K562 (cell line): ENCODE results near the gene LMLN. TPM values are rescaled to one million over a fixed set of nuclear protein-coding genes. Genes with fewer than 3 reads are reported as not detected.

ENCODE experiments used
- POLR3G ChIP-seq: IDR thresholded peaks from 2 replicates; pipeline ENCODE4 v1.6.1; 2011; ENCODE audit not compliant: insufficient read length, insufficient replicate concordance; ENCODE audit errors: extremely low read depth
- RBM17 ChIP-seq: fragments of 200-400 bp; formaldehyde crosslinking; IDR thresholded peaks from 2 replicates; pipeline ENCODE4 v1.6.1; 2017; ENCODE audit warnings: low read depth, mild to moderate bottlenecking, low read length, borderline replicate concordance
- RBM25 ChIP-seq: fragments of 200-400 bp; formaldehyde crosslinking; IDR thresholded peaks from 2 replicates; pipeline ENCODE4 v1.6.1; 2018; ENCODE audit warnings: low read length, low read depth, moderate library complexity; ENCODE audit not compliant: severe bottlenecking
- ZNF239 ChIP-seq: fragments of 250-450 bp; sonication (Bioruptor Pico); IDR thresholded peaks from 2 replicates; pipeline ENCODE4 v1.4.0; 2020; ENCODE audit warnings: mild to moderate bottlenecking
- polyA plus RNA-seq, 8 experiments: library from polyadenylated mRNA; depleted of rRNA in 4 of 8; stranded (reverse) in 5 of 8; unstranded in 3 of 8; fragments of >200 nt; fragmentation: Nextera tagmentation in 2 of 8; fragmentation: Illumina TruSeq in 1 of 8; extraction: Ambion mirVana in 2 of 8; extraction: Trizol in 1 of 8; gene quantifications; 2 replicates each; pipeline versions ENCODE4 v1.2.1 to v1.2.3, GENCODE V29; 2011 to 2014; ENCODE audit warnings: inconsistent platforms in 1 of 8, missing spikeins in 1 of 8
- total RNA-seq, 7 experiments: library from RNA; depleted of rRNA in 6 of 7; stranded (reverse); fragments of >200 nt in 6 of 7; fragmentation: Illumina TruSeq in 2 of 7; extraction: Trizol in 2 of 7; gene quantifications; 2 replicates each; pipeline versions ENCODE4 v1.2.1 to v1.2.3, GENCODE V29; 2011 to 2021; ENCODE audit warnings: low replicate concordance in 1 of 7
- TF ChIP-seq, protein P1 (sequence below): fragments of 200-600 bp; sonication (generic); IDR thresholded peaks from one replicate; pipeline ENCODE4 v1.6.1; 2012; ENCODE audit warnings: mild to moderate bottlenecking, low read depth, low read length, inconsistent platforms
- TF ChIP-seq, protein P2 (sequence below): fragments of 250-450 bp; sonication (Bioruptor Pico); IDR thresholded peaks from 2 replicates; pipeline ENCODE4 v1.9.0; 2021; ENCODE audit warnings: mild to moderate bottlenecking, inconsistent platforms
- TF ChIP-seq, protein P3 (sequence below): fragments of 450-650 bp; IDR thresholded peaks from 2 replicates; pipeline ENCODE4 v1.6.1; 2017; ENCODE audit warnings: antibody characterized with exemption, mild to moderate bottlenecking
- TF ChIP-seq, protein P4 (sequence below): fragments of 450-650 bp; conservative IDR thresholded peaks from 2 replicates; pipeline ENCODE4 v1.6.1; 2016; ENCODE audit warnings: missing genetic modification characterization, low read depth, mild to moderate bottlenecking, control low read depth, missing compliant biosample characterization

The LMLN gene
- total and polyA plus RNA-seq, 9 of the 15 experiments (the other 6 are each of a cell fraction or from before 2014, with no cell fraction given) = 2.2 to 15.9 (median 6.9) TPM

DNA sequence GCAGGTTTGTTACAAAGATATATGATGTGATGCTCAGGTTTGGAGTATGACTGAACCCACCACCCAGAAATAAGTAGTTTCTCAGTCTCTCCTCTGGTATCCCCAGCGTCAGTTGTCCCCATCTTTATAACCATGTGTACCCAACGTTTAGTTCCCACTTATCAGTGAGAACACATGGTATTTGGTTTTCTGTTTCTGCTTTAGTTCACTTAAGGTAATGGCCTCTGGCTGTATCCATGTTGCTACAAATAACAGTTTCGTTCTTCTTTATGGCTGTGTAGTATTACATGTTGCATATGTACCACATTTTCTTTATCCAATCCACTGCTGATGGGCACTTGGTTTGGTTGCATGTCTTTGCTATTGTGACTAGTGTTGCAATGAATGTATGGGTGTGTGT, 132.3 kb downstream of the LMLN start (continued):
- TF ChIP-seq, protein P1, sequence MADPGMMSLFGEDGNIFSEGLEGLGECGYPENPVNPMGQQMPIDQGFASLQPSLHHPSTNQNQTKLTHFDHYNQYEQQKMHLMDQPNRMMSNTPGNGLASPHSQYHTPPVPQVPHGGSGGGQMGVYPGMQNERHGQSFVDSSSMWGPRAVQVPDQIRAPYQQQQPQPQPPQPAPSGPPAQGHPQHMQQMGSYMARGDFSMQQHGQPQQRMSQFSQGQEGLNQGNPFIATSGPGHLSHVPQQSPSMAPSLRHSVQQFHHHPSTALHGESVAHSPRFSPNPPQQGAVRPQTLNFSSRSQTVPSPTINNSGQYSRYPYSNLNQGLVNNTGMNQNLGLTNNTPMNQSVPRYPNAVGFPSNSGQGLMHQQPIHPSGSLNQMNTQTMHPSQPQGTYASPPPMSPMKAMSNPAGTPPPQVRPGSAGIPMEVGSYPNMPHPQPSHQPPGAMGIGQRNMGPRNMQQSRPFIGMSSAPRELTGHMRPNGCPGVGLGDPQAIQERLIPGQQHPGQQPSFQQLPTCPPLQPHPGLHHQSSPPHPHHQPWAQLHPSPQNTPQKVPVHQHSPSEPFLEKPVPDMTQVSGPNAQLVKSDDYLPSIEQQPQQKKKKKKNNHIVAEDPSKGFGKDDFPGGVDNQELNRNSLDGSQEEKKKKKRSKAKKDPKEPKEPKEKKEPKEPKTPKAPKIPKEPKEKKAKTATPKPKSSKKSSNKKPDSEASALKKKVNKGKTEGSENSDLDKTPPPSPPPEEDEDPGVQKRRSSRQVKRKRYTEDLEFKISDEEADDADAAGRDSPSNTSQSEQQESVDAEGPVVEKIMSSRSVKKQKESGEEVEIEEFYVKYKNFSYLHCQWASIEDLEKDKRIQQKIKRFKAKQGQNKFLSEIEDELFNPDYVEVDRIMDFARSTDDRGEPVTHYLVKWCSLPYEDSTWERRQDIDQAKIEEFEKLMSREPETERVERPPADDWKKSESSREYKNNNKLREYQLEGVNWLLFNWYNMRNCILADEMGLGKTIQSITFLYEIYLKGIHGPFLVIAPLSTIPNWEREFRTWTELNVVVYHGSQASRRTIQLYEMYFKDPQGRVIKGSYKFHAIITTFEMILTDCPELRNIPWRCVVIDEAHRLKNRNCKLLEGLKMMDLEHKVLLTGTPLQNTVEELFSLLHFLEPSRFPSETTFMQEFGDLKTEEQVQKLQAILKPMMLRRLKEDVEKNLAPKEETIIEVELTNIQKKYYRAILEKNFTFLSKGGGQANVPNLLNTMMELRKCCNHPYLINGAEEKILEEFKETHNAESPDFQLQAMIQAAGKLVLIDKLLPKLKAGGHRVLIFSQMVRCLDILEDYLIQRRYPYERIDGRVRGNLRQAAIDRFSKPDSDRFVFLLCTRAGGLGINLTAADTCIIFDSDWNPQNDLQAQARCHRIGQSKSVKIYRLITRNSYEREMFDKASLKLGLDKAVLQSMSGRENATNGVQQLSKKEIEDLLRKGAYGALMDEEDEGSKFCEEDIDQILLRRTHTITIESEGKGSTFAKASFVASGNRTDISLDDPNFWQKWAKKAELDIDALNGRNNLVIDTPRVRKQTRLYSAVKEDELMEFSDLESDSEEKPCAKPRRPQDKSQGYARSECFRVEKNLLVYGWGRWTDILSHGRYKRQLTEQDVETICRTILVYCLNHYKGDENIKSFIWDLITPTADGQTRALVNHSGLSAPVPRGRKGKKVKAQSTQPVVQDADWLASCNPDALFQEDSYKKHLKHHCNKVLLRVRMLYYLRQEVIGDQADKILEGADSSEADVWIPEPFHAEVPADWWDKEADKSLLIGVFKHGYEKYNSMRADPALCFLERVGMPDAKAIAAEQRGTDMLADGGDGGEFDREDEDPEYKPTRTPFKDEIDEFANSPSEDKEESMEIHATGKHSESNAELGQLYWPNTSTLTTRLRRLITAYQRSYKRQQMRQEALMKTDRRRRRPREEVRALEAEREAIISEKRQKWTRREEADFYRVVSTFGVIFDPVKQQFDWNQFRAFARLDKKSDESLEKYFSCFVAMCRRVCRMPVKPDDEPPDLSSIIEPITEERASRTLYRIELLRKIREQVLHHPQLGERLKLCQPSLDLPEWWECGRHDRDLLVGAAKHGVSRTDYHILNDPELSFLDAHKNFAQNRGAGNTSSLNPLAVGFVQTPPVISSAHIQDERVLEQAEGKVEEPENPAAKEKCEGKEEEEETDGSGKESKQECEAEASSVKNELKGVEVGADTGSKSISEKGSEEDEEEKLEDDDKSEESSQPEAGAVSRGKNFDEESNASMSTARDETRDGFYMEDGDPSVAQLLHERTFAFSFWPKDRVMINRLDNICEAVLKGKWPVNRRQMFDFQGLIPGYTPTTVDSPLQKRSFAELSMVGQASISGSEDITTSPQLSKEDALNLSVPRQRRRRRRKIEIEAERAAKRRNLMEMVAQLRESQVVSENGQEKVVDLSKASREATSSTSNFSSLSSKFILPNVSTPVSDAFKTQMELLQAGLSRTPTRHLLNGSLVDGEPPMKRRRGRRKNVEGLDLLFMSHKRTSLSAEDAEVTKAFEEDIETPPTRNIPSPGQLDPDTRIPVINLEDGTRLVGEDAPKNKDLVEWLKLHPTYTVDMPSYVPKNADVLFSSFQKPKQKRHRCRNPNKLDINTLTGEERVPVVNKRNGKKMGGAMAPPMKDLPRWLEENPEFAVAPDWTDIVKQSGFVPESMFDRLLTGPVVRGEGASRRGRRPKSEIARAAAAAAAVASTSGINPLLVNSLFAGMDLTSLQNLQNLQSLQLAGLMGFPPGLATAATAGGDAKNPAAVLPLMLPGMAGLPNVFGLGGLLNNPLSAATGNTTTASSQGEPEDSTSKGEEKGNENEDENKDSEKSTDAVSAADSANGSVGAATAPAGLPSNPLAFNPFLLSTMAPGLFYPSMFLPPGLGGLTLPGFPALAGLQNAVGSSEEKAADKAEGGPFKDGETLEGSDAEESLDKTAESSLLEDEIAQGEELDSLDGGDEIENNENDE = no peak
- TF ChIP-seq, protein P2, sequence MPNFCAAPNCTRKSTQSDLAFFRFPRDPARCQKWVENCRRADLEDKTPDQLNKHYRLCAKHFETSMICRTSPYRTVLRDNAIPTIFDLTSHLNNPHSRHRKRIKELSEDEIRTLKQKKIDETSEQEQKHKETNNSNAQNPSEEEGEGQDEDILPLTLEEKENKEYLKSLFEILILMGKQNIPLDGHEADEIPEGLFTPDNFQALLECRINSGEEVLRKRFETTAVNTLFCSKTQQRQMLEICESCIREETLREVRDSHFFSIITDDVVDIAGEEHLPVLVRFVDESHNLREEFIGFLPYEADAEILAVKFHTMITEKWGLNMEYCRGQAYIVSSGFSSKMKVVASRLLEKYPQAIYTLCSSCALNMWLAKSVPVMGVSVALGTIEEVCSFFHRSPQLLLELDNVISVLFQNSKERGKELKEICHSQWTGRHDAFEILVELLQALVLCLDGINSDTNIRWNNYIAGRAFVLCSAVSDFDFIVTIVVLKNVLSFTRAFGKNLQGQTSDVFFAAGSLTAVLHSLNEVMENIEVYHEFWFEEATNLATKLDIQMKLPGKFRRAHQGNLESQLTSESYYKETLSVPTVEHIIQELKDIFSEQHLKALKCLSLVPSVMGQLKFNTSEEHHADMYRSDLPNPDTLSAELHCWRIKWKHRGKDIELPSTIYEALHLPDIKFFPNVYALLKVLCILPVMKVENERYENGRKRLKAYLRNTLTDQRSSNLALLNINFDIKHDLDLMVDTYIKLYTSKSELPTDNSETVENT (CRISPR knock-in tag) = no peak
- TF ChIP-seq RBM17 (no peak), RBM25 (no peak), ZNF239 (no peak), POLR3G (no peak)
- TF ChIP-seq, protein P3, sequence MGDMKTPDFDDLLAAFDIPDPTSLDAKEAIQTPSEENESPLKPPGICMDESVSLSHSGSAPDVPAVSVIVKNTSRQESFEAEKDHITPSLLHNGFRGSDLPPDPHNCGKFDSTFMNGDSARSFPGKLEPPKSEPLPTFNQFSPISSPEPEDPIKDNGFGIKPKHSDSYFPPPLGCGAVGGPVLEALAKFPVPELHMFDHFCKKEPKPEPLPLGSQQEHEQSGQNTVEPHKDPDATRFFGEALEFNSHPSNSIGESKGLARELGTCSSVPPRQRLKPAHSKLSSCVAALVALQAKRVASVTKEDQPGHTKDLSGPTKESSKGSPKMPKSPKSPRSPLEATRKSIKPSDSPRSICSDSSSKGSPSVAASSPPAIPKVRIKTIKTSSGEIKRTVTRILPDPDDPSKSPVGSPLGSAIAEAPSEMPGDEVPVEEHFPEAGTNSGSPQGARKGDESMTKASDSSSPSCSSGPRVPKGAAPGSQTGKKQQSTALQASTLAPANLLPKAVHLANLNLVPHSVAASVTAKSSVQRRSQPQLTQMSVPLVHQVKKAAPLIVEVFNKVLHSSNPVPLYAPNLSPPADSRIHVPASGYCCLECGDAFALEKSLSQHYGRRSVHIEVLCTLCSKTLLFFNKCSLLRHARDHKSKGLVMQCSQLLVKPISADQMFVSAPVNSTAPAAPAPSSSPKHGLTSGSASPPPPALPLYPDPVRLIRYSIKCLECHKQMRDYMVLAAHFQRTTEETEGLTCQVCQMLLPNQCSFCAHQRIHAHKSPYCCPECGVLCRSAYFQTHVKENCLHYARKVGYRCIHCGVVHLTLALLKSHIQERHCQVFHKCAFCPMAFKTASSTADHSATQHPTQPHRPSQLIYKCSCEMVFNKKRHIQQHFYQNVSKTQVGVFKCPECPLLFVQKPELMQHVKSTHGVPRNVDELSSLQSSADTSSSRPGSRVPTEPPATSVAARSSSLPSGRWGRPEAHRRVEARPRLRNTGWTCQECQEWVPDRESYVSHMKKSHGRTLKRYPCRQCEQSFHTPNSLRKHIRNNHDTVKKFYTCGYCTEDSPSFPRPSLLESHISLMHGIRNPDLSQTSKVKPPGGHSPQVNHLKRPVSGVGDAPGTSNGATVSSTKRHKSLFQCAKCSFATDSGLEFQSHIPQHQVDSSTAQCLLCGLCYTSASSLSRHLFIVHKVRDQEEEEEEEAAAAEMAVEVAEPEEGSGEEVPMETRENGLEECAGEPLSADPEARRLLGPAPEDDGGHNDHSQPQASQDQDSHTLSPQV = peak; percentile 86
- TF ChIP-seq, protein P4, sequence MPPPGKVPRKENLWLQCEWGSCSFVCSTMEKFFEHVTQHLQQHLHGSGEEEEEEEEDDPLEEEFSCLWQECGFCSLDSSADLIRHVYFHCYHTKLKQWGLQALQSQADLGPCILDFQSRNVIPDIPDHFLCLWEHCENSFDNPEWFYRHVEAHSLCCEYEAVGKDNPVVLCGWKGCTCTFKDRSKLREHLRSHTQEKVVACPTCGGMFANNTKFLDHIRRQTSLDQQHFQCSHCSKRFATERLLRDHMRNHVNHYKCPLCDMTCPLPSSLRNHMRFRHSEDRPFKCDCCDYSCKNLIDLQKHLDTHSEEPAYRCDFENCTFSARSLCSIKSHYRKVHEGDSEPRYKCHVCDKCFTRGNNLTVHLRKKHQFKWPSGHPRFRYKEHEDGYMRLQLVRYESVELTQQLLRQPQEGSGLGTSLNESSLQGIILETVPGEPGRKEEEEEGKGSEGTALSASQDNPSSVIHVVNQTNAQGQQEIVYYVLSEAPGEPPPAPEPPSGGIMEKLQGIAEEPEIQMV (tag) = no peak
